ENCODE measurements around the gene ITGA11. TPM values are rescaled to one million over a fixed set of nuclear protein-coding genes. Genes with fewer than 3 reads are reported as not detected.

Gene ITGA11
- total RNA-seq, 1 experiment from 2014 or later = not detected

DNA sequence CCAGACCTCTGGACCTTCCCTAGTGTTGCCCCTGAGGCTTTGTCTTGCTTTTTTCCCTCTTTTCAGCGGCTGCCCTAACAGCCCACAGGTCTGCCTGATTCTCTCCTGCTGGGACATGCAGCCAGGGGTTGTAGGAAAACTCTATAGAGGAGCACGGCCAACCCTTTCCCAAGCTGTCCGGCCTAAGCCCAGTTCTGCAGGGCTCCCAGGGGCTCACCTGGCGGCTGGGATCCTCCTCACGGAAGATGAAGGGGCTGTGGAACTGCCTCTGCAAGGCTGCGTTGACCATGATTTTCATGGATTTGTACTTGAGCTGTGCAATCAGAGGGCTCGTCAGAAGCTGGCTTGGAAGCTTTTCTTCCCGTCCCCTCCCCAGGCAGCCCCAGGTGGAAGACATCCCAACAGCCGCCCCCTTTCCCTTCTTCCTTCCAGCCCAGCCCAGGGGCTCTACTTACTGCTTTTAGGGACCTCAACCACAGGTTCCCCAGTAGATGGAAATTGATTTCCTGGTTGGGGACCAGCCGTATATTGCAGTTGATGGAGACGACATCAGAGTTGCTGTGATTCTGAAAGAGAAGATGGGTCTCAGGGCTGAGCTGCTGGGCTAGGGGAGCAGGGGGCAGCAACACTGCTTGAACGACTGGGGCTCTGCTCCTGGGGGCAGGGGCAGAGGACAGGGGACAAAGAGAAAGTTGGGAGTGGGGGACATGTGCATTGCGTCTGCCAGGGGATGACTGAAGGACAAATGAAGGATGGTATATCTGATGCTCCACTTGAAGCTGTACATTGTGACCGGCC lies 124.6 kb downstream of the ITGA11 start:
- Histone ChIP-seq H3K4me1 (ENCODE audit: insufficient read depth, low read length) (no peaks in the 10 kb centered on the region), H3K4me2 (ENCODE audit: low read length) (no peak overlapping the region), H3K36me3 (ENCODE audit: low read depth, low read length) (no peaks in the 10 kb centered on the region), H3F3A (ENCODE audit: low read length, unreplicated experiment) (no peaks in the 10 kb centered on the region), H3K9me3 (ENCODE audit: low read length) (no peaks in the 10 kb centered on the region), H3K4me3 (ENCODE audit: low read length) (no peak overlapping the region), H3K9ac (ENCODE audit: low read length) (no peak overlapping the region), H2AFZ (ENCODE audit: low read length) (no peak overlapping the region; the same call in 1 of the 2 replicates), H3K27ac (ENCODE audit: low read length) (no peak overlapping the region), H4K20me1 (ENCODE audit: low read length) (no peaks in the 10 kb centered on the region), H3K79me2 (ENCODE audit: low read length) (no peaks in the 10 kb centered on the region), H3K27me3 (ENCODE audit: low read length) (no peaks in the 10 kb centered on the region), H3K9me2 (replicated peaks; ENCODE audit: low read length) (no peaks in the 10 kb centered on the region)
- no TSS peak for BruUV-seq (replicated peaks)
- DNase-seq (no peak), ATAC-seq (no peak)
- intact Hi-C loops (cut with micrococcal nuclease) = loop anchor here (5.0 to 10.0 kb wide), 2 partner anchors 237 to 260 kb away; no protein-coding TSS in a partner anchor
- ChIA-PET POLR2A (ENCODE audit: unreplicated experiment) (no interaction called here), CTCF (interaction anchor here (0.6 to 1.4 kb wide), 4 partner anchors 15 to 54 kb away, joined by 3 to 31 read pairs (median 4); partner anchors contain the start of gene FEM1B)
- no peak for TF ChIP-seq EZH2phosphoT487 (IDR thresholded peaks at IDR 0.05; ENCODE audit: borderline replicate concordance, low read length)
- TF ChIP-seq EZH2 (IDR thresholded peaks at IDR 0.05; ENCODE audit: low read length, unreplicated experiment) = no peak
- TF ChIP-seq, protein P1, sequence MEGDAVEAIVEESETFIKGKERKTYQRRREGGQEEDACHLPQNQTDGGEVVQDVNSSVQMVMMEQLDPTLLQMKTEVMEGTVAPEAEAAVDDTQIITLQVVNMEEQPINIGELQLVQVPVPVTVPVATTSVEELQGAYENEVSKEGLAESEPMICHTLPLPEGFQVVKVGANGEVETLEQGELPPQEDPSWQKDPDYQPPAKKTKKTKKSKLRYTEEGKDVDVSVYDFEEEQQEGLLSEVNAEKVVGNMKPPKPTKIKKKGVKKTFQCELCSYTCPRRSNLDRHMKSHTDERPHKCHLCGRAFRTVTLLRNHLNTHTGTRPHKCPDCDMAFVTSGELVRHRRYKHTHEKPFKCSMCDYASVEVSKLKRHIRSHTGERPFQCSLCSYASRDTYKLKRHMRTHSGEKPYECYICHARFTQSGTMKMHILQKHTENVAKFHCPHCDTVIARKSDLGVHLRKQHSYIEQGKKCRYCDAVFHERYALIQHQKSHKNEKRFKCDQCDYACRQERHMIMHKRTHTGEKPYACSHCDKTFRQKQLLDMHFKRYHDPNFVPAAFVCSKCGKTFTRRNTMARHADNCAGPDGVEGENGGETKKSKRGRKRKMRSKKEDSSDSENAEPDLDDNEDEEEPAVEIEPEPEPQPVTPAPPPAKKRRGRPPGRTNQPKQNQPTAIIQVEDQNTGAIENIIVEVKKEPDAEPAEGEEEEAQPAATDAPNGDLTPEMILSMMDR (conservative IDR thresholded peaks at IDR 0.05; ENCODE audit: low read depth, low read length) = no peak

DNA sequence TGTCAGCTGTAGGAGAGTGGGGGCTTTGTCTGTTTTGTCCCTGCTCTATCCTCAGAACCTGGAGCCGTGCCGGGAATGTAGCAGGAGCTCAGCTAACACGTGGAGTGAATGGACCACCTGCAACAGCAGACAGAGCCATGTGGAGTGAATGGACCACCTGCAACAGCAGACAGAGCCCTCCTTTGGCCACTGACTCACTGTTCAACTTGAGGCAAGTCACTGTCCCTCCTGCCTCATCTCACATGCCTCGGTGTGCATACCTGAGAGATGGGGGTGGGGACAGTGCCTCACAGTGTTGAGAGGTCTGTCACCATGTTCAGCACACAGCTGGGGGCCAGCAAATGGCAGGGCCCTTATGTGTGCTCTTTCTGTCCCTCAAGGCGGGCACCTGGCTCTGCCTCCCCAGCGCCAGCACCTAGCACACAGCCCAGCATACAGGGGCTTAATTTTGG lies 126.5 kb downstream of the ITGA11 start:
- no peaks in the 10 kb centered on the region for H3K36me3 ChIP-seq (ENCODE audit: low read depth, low read length)

More for the DNA sequence above, 126.5 kb downstream of the ITGA11 start:
- H3K79me2 ChIP-seq (ENCODE audit: low read length) = no peaks in the 10 kb centered on the region
- no peak overlapping the region for H3K4me2 ChIP-seq (ENCODE audit: low read length)
- H3K9me3 ChIP-seq (ENCODE audit: low read length) = no peaks in the 10 kb centered on the region
- DNase-seq = no peak
- H3F3A ChIP-seq (ENCODE audit: low read length, unreplicated experiment) = no peaks in the 10 kb centered on the region
- H3K4me3 ChIP-seq (ENCODE audit: low read length) = no peak overlapping the region
- H4K20me1 ChIP-seq (ENCODE audit: low read length) = no peaks in the 10 kb centered on the region
- H3K4me1 ChIP-seq (ENCODE audit: insufficient read depth, low read length) = no peaks in the 10 kb centered on the region
- ChIA-PET CTCF (interaction anchor here (0.5 kb wide), 1 partner anchor 53 kb away, joined by 9 read pairs; no protein-coding TSS in a partner anchor), POLR2A (ENCODE audit: unreplicated experiment) (no interaction called here)
- TF ChIP-seq EZH2 (IDR thresholded peaks at IDR 0.05; ENCODE audit: low read length, unreplicated experiment) (no peak), EZH2phosphoT487 (IDR thresholded peaks at IDR 0.05; ENCODE audit: borderline replicate concordance, low read length) (no peak)
- TF ChIP-seq, protein P1 (conservative IDR thresholded peaks at IDR 0.05; ENCODE audit: low read depth, low read length) = no peak
- no peak overlapping the region for H3K27ac ChIP-seq (ENCODE audit: low read length)
- BruUV-seq (replicated peaks) = no TSS peak
- intact Hi-C loops (cut with micrococcal nuclease) = loop anchor here (5.0 to 10.0 kb wide), 2 partner anchors 239 to 262 kb away; no protein-coding TSS in a partner anchor
- H3K9me2 ChIP-seq (replicated peaks; ENCODE audit: low read length) = no peaks in the 10 kb centered on the region
- no peak overlapping the region for H2AFZ ChIP-seq (ENCODE audit: low read length)
- ATAC-seq = no peak
- H3K9ac ChIP-seq (ENCODE audit: low read length) = no peak overlapping the region
- H3K27me3 ChIP-seq (ENCODE audit: low read length) = no peaks in the 10 kb centered on the region

Data from PC-3 (cell line).